HUDEP-2 (cell line): Measurements from ENCODE around the gene KIF17.

ENCODE experiments used
- DNase-seq, 76 experiments: peaks; one replicate each; lab custom pipeline; 2025; ENCODE audit not compliant: unreplicated experiment in 76 of 76; lab: John Stamatoyannopoulos, UW

The KIF17 gene

DNA sequence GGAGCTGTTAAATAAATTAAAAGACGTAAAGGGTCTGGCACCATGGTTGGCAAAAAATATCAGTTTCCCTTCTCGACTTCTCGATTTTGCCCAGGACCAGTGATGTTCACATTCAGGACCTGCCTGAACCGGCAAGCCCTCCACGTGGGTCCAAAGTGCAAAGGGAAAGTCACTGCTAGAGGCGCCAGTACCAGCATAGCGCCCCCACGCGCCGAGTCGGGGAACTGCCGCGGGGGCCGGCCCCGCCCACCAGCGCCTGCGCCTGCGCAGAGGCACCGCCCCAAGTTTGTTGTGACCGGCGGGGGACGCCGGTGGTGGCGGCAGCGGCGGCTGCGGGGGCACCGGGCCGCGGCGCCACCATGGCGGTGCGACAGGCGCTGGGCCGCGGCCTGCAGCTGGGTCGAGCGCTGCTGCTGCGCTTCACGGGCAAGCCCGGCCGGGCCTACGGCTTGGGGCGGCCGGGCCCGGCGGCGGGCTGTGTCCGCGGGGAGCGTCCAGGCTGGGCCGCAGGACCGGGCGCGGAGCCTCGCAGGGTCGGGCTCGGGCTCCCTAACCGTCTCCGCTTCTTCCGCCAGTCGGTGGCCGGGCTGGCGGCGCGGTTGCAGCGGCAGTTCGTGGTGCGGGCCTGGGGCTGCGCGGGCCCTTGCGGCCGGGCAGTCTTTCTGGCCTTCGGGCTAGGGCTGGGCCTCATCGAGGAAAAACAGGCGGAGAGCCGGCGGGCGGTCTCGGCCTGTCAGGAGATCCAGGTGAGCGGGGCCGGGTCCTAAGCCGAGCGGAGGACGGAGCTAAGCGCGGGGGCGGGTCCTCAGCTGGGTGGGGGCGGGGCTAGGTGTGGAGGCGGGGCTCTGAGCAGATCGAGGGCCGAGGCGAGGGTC lies 84.4 kb downstream of the KIF17 start, which contains the start of gene PINK1:
TSS of gene PINK1 (plus strand) at position 269 of the 875 bp plus-strand sequence. CDS start at position 360, 91 bp downstream.
- DNase-seq, result peak in 75 of 76 experiments; percentile 10 to 92 (median 74)

- DNase-seq, result no peak
These were observed 85.4 kb downstream of the KIF17 start for GRCh38 chr1:20632386-20632785.

DNA sequence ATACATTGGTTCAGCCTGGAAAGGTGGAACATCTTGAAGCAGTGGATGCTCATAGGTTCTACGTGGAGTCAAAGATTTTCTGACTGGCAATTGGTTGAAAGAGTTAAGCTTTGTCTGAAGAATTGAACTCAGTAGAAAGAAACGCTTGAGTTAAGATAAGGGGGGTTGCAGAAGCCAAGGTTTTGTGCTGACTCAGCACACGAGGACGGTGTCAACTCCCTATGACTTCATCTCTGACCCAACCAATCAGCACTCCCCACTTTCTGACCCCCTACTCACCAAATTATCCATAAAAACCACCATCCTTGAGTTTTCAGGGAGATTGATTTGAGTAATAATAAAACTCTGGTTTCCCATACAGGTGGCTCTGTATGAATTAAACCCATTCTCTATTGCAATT lies 87.1 kb downstream of the KIF17 start:
- DNase-seq, result peak in 2 of 76 experiments; percentile 3 to 10

DNA sequence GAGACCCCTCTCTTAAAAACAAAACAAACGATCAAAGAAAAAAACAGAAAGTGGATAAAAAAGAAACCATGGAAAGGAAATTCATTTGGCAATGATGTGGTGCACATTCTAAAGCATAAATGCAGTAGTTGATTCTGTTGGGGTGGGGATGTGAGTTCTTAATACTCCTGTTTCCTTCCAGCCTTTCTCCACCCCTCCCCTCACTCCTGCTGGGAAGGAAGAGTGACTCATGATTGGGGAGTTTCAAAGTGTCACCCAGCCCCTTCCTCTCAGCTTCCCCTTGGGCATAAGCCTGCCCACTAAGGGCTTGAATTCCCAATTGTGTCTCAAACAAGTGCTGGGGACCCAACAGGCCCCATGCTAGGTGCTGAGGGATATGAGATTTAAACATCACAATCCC lies 91.3 kb downstream of the KIF17 start:
- no peak for DNase-seq

GRCh38 chr1:20626098-20626427 lies 91.7 kb downstream of the KIF17 start:
- DNase-seq, result no peak

- DNase-seq, result no peak
These were observed 92.4 kb downstream of the KIF17 start for GRCh38 chr1:20625176-20626097.

DNA sequence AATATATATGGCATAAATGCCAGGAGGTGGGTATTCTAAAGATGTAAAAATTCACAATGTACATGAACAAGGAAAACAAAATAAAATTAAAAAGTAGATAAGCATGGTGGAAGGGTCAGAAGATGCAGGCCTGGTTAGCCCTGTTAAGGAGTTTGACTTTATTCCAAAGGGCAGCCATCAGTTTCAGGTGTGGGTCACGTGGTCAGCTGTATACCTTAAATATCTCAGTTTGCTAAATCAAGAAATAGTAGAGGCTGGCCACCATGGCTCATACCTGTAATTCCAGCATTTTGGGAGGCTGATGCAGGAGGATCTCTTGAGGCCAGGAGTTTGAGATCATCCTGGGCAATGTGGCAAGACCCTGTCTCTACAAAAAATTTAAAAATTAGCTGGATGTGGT lies 93.1 kb downstream of the KIF17 start:
- DNase-seq, result no peak

GRCh38 chr1:20621012-20621411 lies 96.8 kb downstream of the KIF17 start:
- DNase-seq, result no peak

DNA sequence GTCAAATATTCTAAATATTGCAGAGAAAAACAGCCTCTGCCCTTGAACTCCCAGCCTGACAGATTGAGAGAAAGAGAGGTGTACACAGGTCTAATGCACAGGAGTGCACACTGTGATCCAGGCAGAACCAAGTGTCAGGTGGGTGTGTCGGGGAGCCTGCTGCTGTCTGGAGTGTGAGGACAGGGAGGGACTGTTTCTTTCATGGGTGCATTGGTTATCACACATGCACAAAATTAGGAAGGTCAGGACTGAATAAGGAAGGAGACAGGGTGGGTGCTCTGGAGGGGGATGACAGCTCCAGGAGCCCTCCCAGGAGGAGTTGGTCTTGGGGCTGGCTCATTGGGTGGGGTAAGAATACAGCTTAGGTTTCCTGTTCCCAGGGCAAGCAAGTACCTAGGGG lies 97.8 kb downstream of the KIF17 start:
- no peak for DNase-seq

DNA sequence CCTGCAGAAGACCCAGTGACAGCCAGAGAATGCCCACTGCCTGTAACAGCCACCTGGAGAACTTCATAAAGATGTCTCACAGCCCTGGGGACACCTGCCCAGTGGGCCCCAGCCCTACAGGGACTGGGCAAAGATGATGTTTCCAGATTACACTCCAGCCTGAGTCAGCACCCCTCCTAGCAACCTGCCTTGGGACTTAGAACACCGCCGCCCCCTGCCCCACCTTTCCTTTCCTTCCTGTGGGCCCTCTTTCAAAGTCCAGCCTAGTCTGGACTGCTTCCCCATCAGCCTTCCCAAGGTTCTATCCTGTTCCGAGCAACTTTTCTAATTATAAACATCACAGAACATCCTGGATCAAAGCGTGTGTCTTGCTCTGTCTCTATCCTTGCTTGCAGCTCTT lies 99.3 kb downstream of the KIF17 start:
- DNase-seq, result no peak

DNA sequence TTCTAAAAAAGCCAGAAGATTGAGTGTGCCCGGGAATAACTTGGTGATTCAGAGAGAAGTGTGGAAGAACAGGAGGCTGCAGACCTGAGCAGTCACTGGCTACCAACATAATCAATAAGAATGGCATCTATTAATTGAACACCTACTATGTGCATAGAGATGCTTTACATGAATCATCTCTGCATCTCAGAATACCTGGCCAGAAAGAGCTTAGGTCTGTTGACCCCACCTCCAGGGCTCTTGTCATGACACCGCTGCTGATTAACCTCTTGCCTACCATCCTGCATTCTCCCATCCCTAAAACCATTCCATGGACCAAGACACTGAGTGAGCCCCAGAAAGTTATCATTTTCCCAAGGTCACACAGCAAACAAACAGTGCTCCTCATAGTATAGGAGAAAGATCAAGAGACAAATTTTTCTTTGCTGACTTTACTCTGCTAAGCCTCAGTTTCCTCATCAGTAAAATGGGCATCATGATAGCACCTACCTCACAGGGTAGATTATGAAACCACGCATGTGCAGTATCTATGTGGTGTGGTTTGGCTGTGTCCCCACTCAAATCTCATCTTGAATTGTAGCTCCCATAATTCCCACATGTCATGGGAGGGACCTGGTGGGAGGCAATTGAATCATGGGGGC lies 100.8 kb downstream of the KIF17 start:
- no peak for DNase-seq

- no peak for DNase-seq
These were observed 101.6 kb downstream of the KIF17 start for GRCh38 chr1:20615946-20616846.

DNA sequence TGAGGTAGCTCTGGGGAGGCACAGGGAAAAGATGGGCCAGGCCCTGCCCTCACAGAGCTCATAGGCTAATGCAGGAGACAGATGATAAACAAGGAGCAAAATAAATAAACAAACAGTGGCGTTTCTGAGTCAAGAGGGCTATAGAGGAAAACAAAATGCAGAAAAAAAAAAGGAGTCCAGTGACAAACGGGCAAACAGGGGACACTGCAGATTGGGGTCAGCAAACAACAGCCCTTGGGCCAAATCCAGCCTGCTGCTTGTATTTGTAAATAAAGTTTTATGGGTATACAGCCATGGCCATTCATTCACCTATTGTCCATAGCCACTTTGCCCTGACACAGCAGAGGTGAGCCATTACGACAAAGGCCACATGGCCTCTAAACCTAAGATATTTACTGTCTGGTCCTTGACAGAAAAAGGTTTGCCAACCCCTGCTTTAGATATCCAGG lies 103.7 kb downstream of the KIF17 start:
- no peak for DNase-seq
